Central memory CD8-positive, alpha-beta T cell (primary cell): Measurements from ENCODE around the gene SLC24A1.

Experiments used
- ATAC-seq: fragments of 150-1000 bp; cut with Tn5 transposase; replicated peaks from 2 replicates; pipeline ENCODE4 v1.10.0; 2022; ENCODE audit warnings: mild to moderate bottlenecking, moderate FRiP score, moderate number of reproducible peaks; ENCODE audit not compliant: poor library complexity, severe bottlenecking; ENCODE audit errors: extremely low read depth
- DNase-seq, 2 donors: peaks; one replicate each; pipeline ENCODE4 v3.0.0; 2021; ENCODE audit warnings: low spot score in 2 of 2
- H3K27ac Mint-ChIP-seq: one replicate; pipeline ENCODE4 v1.8.0; 2022; ENCODE audit warnings: low read depth, mild to moderate bottlenecking, moderate library complexity, mixed read lengths
- H3K27me3 Mint-ChIP-seq: one replicate; pipeline ENCODE4 v1.8.0; 2022; ENCODE audit warnings: mixed read lengths
- H3K36me3 Mint-ChIP-seq: one replicate; pipeline ENCODE4 v1.8.0; 2022; ENCODE audit warnings: mild to moderate bottlenecking, moderate library complexity, mixed read lengths; ENCODE audit not compliant: insufficient read depth
- H3K4me1 Mint-ChIP-seq: one replicate; pipeline ENCODE4 v1.8.0; 2022; ENCODE audit warnings: mixed read lengths
- H3K4me3 Mint-ChIP-seq: one replicate; pipeline ENCODE4 v1.8.0; 2022; ENCODE audit warnings: mild to moderate bottlenecking, moderate library complexity, mixed read lengths
- H3K9me3 Mint-ChIP-seq: one replicate; pipeline ENCODE4 v1.8.0; 2022; ENCODE audit warnings: mixed read lengths

The SLC24A1 gene

GRCh38 chr15:65621638-65622037, at the start of gene SLC24A1:
Gene SLC24A1, plus strand, starts transcription at chr15:65621938. Its CDS starts 2,143 bp downstream, at chr15:65624081.
- no peaks in the 10 kb centered on the region for H3K27me3 Mint-ChIP-seq
- no peaks in the 10 kb centered on the region for H3K36me3 Mint-ChIP-seq
- H3K4me1 Mint-ChIP-seq = no peaks in the 10 kb centered on the region
- H3K4me3 Mint-ChIP-seq = no peak within 1 kb of the TSS
- H3K9me3 Mint-ChIP-seq = no peaks in the 10 kb centered on the region
- DNase-seq (no peak), ATAC-seq (no peak)
- H3K27ac Mint-ChIP-seq = peak within 1 kb of the TSS; percentile 47

GRCh38 chr15:65571971-65572370, 49.8 kb upstream of the SLC24A1 start:
- no peaks in the 10 kb centered on the region for H3K9me3 Mint-ChIP-seq
- no peaks in the 10 kb centered on the region for H3K4me1 Mint-ChIP-seq
- H3K27me3 Mint-ChIP-seq = no peaks in the 10 kb centered on the region
- H3K4me3 Mint-ChIP-seq = no peak overlapping the region
- no peak for ATAC-seq
- DNase-seq = no peak
- peaks cover 19% of the 10 kb centered on the region for H3K36me3 Mint-ChIP-seq
- H3K27ac Mint-ChIP-seq = no peak overlapping the region

- Mint-ChIP-seq H3K4me1 (no peaks in the 10 kb centered on the region), H3K27ac (no peak overlapping the region), H3K36me3 (peaks cover 28% of the 10 kb centered on the region), H3K27me3 (no peaks in the 10 kb centered on the region), H3K9me3 (no peaks in the 10 kb centered on the region), H3K4me3 (no peak overlapping the region)
- DNase-seq (no peak), ATAC-seq (no peak)
Measured at GRCh38 chr15:65576664-65577063, 45.1 kb upstream of the SLC24A1 start.

GRCh38 chr15:65577129-65577996, 44.4 kb upstream of the SLC24A1 start:
- Mint-ChIP-seq H3K36me3 (peaks cover 35% of the 10 kb centered on the region), H3K27me3 (no peaks in the 10 kb centered on the region)

GRCh38 chr15:65578904-65579728, 42.6 kb upstream of the SLC24A1 start:
- ATAC-seq = no peak
- peaks cover 22% of the 10 kb centered on the region for H3K4me1 Mint-ChIP-seq
- DNase-seq = no peak
- H3K27ac Mint-ChIP-seq = no peak overlapping the region
- H3K27me3 Mint-ChIP-seq = no peaks in the 10 kb centered on the region
- no peaks in the 10 kb centered on the region for H3K9me3 Mint-ChIP-seq
- peaks cover 45% of the 10 kb centered on the region for H3K36me3 Mint-ChIP-seq
- H3K4me3 Mint-ChIP-seq = no peak overlapping the region

More at GRCh38 chr15:65577129-65577996, 44.4 kb upstream of the SLC24A1 start:
- peak overlapping the region; percentile 13 for H3K27ac Mint-ChIP-seq
- ATAC-seq (no peak), DNase-seq (no peak)
- no peak overlapping the region for H3K4me3 Mint-ChIP-seq
- no peaks in the 10 kb centered on the region for H3K9me3 Mint-ChIP-seq
- H3K4me1 Mint-ChIP-seq = peaks cover 6% of the 10 kb centered on the region

GRCh38 chr15:65579762-65580161, 42.0 kb upstream of the SLC24A1 start:
- peak overlapping the region; percentile 59 for H3K27ac Mint-ChIP-seq

GRCh38 chr15:65580287-65580686, 41.5 kb upstream of the SLC24A1 start:
- H3K4me1 Mint-ChIP-seq = peaks cover 28% of the 10 kb centered on the region
- H3K9me3 Mint-ChIP-seq = no peaks in the 10 kb centered on the region
- H3K4me3 Mint-ChIP-seq = no peak overlapping the region
- DNase-seq (no peak), ATAC-seq (no peak)
- peaks cover 45% of the 10 kb centered on the region for H3K36me3 Mint-ChIP-seq
- peak overlapping the region; percentile 59 for H3K27ac Mint-ChIP-seq
- no peaks in the 10 kb centered on the region for H3K27me3 Mint-ChIP-seq

More at GRCh38 chr15:65579762-65580161, 42.0 kb upstream of the SLC24A1 start:
- ATAC-seq = no peak
- Mint-ChIP-seq H3K4me3 (no peak overlapping the region), H3K36me3 (peaks cover 45% of the 10 kb centered on the region), H3K9me3 (no peaks in the 10 kb centered on the region), H3K4me1 (peaks cover 28% of the 10 kb centered on the region), H3K27me3 (no peaks in the 10 kb centered on the region)
- DNase-seq = no peak

- DNase-seq (peak in 1 of 2 donors; percentile 42), ATAC-seq (peak; percentile 97)
- no peaks in the 10 kb centered on the region for H3K27me3 Mint-ChIP-seq
- peaks cover 44% of the 10 kb centered on the region for H3K36me3 Mint-ChIP-seq
- H3K9me3 Mint-ChIP-seq = no peaks in the 10 kb centered on the region
- H3K4me1 Mint-ChIP-seq = peaks cover 39% of the 10 kb centered on the region
- peak overlapping the region; percentile 81 for H3K27ac Mint-ChIP-seq
- H3K4me3 Mint-ChIP-seq = peak overlapping the region; percentile 47
Measured at GRCh38 chr15:65583701-65584100, 38.0 kb upstream of the SLC24A1 start.

- Mint-ChIP-seq H3K4me3 (peak overlapping the region; percentile 47), H3K4me1 (peaks cover 39% of the 10 kb centered on the region), H3K27me3 (no peaks in the 10 kb centered on the region), H3K9me3 (no peaks in the 10 kb centered on the region), H3K27ac (peak overlapping the region; percentile 81), H3K36me3 (peaks cover 43% of the 10 kb centered on the region)
- ATAC-seq (no peak), DNase-seq (no peak)
Measured at GRCh38 chr15:65584241-65584640, 37.5 kb upstream of the SLC24A1 start.

- Mint-ChIP-seq H3K27me3 (no peaks in the 10 kb centered on the region), H3K27ac (peak overlapping the region; percentile 17), H3K36me3 (peaks cover 47% of the 10 kb centered on the region), H3K4me1 (peaks cover 42% of the 10 kb centered on the region), H3K9me3 (no peaks in the 10 kb centered on the region), H3K4me3 (no peak overlapping the region)
- DNase-seq (no peak), ATAC-seq (no peak)
Measured at GRCh38 chr15:65587094-65587493, 34.6 kb upstream of the SLC24A1 start.

- Mint-ChIP-seq H3K4me1 (no peaks in the 10 kb centered on the region), H3K9me3 (no peaks in the 10 kb centered on the region), H3K36me3 (peaks cover 56% of the 10 kb centered on the region), H3K4me3 (no peak overlapping the region), H3K27ac (no peak overlapping the region), H3K27me3 (no peaks in the 10 kb centered on the region)
- ATAC-seq (peak; percentile 40), DNase-seq (no peak)
Measured at GRCh38 chr15:65595960-65596359, 25.8 kb upstream of the SLC24A1 start.

GRCh38 chr15:65598468-65598867, 23.3 kb upstream of the SLC24A1 start:
- no peaks in the 10 kb centered on the region for H3K4me1 Mint-ChIP-seq
- ATAC-seq = no peak
- peaks cover 51% of the 10 kb centered on the region for H3K36me3 Mint-ChIP-seq
- no peaks in the 10 kb centered on the region for H3K9me3 Mint-ChIP-seq
- H3K27ac Mint-ChIP-seq = no peak overlapping the region
- H3K27me3 Mint-ChIP-seq = no peaks in the 10 kb centered on the region
- no peak overlapping the region for H3K4me3 Mint-ChIP-seq
- DNase-seq = no peak
